ENCODE data around the gene HNRNPF. TPM values are rescaled to one million over a fixed set of nuclear protein-coding genes. Genes with fewer than 3 reads are reported as not detected.

The HNRNPF gene
- total RNA-seq, 2 donors from 2014 or later: 412 to 475 TPM

DNA sequence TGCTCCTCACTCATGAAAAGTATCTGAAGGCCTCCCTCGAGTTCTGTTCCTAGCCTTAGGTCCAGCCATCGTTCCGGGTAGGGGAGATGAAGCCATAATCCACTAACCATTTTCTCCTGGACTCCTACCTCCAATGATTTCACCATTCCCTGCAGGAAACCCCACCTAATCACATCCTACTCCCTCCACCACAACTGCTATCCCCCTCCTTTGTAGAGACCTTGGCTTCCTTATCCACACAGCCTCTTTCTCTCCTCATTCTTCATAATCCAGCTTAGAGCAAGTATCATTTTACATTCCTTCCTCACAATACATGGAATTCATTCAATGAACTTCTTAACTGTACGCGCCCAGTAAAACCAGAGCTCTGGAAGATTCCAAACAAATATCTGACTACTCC, 18.7 kb downstream of the HNRNPF start:
- DNase-seq (no peak), ATAC-seq (replicated peaks in 1 of 2) (no peak)
- peaks cover 35 to 63% of the 10 kb centered on the region in 2 donors for H3K36me3 Mint-ChIP-seq (ENCODE audit: insufficient read depth in 2 of 2)
- H3K4me1 Mint-ChIP-seq (ENCODE audit: low read depth): peaks cover 89% of the 10 kb centered on the region
- no peaks in the 10 kb centered on the region for H3K9me3 Mint-ChIP-seq
- peak overlapping the region; percentile 89 for H3K27ac Mint-ChIP-seq
- H3K27me3 Mint-ChIP-seq (ENCODE audit: low read depth): no peaks in the 10 kb centered on the region
- peak overlapping the region; percentile 0 to 50 for H3K4me3 Mint-ChIP-seq

DNA sequence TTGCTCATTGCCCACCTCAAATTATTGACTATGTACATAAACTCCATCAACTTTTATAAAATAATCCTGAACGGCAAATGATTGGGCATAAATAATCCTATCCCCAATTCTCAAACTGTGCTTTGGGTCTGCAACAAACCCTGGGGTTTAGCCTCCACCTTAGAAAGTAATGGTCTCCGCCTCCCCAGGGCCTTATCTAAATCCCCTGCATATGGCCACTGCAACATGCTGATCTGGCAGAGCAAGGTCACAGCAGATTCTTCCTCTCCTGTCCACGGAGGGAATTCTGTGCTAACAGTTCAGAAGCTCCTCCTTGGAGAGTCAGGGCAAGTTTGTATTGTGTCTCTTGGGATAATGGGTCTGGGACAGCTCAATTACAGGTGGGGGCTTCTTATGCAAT, 19.1 kb downstream of the HNRNPF start:
- Mint-ChIP-seq H3K36me3 (ENCODE audit: insufficient read depth in 2 of 2) (peaks cover 34 to 63% of the 10 kb centered on the region in 2 donors), H3K27ac (peak overlapping the region; percentile 89), H3K9me3 (no peaks in the 10 kb centered on the region), H3K27me3 (ENCODE audit: low read depth) (no peaks in the 10 kb centered on the region), H3K4me1 (ENCODE audit: low read depth) (peaks cover 85% of the 10 kb centered on the region), H3K4me3 (no peak overlapping the region)
- DNase-seq: no peak
- no peak for ATAC-seq (replicated peaks in 1 of 2)

DNA sequence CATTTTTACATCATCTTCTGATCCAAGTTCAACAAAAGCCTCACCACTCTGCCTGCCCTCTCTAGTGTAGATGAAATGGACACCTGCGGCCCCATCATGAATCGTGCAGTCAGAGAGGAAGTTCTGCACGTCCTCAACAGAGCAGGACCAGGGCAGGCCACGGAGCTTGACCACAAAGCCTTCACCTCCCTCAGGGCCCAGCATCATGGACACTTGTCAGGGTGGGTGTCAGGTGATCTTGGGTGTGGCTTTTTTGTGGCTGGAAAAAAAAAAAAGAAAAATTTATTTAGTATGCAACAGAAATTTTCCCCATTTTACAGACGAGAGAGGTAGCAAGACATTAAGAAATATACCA, 21.3 kb downstream of the HNRNPF start:
- Mint-ChIP-seq H3K4me1 (ENCODE audit: low read depth) (peaks cover 64% of the 10 kb centered on the region), H3K4me3 (no peak overlapping the region), H3K9me3 (no peaks in the 10 kb centered on the region), H3K36me3 (ENCODE audit: insufficient read depth in 2 of 2) (peaks cover 25 to 51% of the 10 kb centered on the region in 2 donors), H3K27me3 (ENCODE audit: low read depth) (no peaks in the 10 kb centered on the region), H3K27ac (peak overlapping the region; percentile 52)
- ATAC-seq (replicated peaks in 1 of 2): no peak
- DNase-seq: no peak

GRCh38 chr10:43386981-43387677, 21.9 kb downstream of the HNRNPF start:
- Mint-ChIP-seq H3K27me3 (ENCODE audit: low read depth) (no peaks in the 10 kb centered on the region), H3K4me1 (ENCODE audit: low read depth) (peaks cover 59% of the 10 kb centered on the region), H3K36me3 (ENCODE audit: insufficient read depth in 2 of 2) (peaks cover 21 to 46% of the 10 kb centered on the region in 2 donors), H3K27ac (peak overlapping the region; percentile 52), H3K9me3 (no peaks in the 10 kb centered on the region), H3K4me3 (no peak overlapping the region)
- ATAC-seq (replicated peaks in 1 of 2): no peak
- no peak for DNase-seq

- Mint-ChIP-seq H3K27me3 (ENCODE audit: low read depth) (no peaks in the 10 kb centered on the region), H3K27ac (peak overlapping the region; percentile 47), H3K4me3 (no peak overlapping the region), H3K9me3 (no peaks in the 10 kb centered on the region), H3K4me1 (ENCODE audit: low read depth) (peaks cover 53% of the 10 kb centered on the region), H3K36me3 (ENCODE audit: insufficient read depth in 2 of 2) (peaks cover 19 to 43% of the 10 kb centered on the region in 2 donors)
- peak in 1 of 2 donors; percentile 24 for ATAC-seq (replicated peaks in 1 of 2)
- no peak for DNase-seq
Measured at GRCh38 chr10:43386549-43386948, 22.4 kb downstream of the HNRNPF start.

GRCh38 chr10:43385412-43386004, 23.5 kb downstream of the HNRNPF start:
- Mint-ChIP-seq H3K36me3 (ENCODE audit: insufficient read depth in 2 of 2) (peaks cover 18 to 34% of the 10 kb centered on the region in 2 donors), H3K9me3 (no peaks in the 10 kb centered on the region), H3K4me1 (ENCODE audit: low read depth) (peaks cover 50% of the 10 kb centered on the region), H3K27me3 (ENCODE audit: low read depth) (no peaks in the 10 kb centered on the region), H3K27ac (peak overlapping the region; percentile 24), H3K4me3 (no peak overlapping the region)
- DNase-seq: no peak
- ATAC-seq (replicated peaks in 1 of 2): no peak

- no peak for ATAC-seq (replicated peaks in 1 of 2)
Measured at GRCh38 chr10:43384252-43385221, 24.4 kb downstream of the HNRNPF start.

GRCh38 chr10:43383204-43383971, 25.6 kb downstream of the HNRNPF start:
- Mint-ChIP-seq H3K4me1 (ENCODE audit: low read depth) (peaks cover 35% of the 10 kb centered on the region), H3K36me3 (ENCODE audit: insufficient read depth in 2 of 2) (peaks cover 10 to 18% of the 10 kb centered on the region in 2 donors), H3K4me3 (no peak overlapping the region), H3K9me3 (no peaks in the 10 kb centered on the region), H3K27me3 (ENCODE audit: low read depth) (no peaks in the 10 kb centered on the region), H3K27ac (peak overlapping the region; percentile 54)
- ATAC-seq (replicated peaks in 1 of 2) (no peak), DNase-seq (no peak)

More at GRCh38 chr10:43384252-43385221, 24.4 kb downstream of the HNRNPF start:
- Mint-ChIP-seq H3K27me3 (ENCODE audit: low read depth) (no peaks in the 10 kb centered on the region), H3K27ac (peak overlapping the region; percentile 47), H3K4me3 (no peak overlapping the region), H3K36me3 (ENCODE audit: insufficient read depth in 2 of 2) (peaks cover 14 to 27% of the 10 kb centered on the region in 2 donors), H3K9me3 (no peaks in the 10 kb centered on the region), H3K4me1 (ENCODE audit: low read depth) (peaks cover 43% of the 10 kb centered on the region)
- DNase-seq: no peak

- Mint-ChIP-seq H3K27ac (peak overlapping the region; percentile 95), H3K27me3 (ENCODE audit: low read depth) (no peaks in the 10 kb centered on the region), H3K9me3 (no peaks in the 10 kb centered on the region), H3K4me1 (ENCODE audit: low read depth) (peaks cover 13% of the 10 kb centered on the region), H3K36me3 (ENCODE audit: insufficient read depth in 2 of 2) (no peaks in the 10 kb centered on the region), H3K4me3 (peak overlapping the region in 1 of 2 donors; percentile 47)
- DNase-seq: peak; percentile 20 to 24
- peak; percentile 87 to 90 for ATAC-seq (replicated peaks in 1 of 2)
Measured at GRCh38 chr10:43380610-43381222, 28.3 kb downstream of the HNRNPF start.

DNA sequence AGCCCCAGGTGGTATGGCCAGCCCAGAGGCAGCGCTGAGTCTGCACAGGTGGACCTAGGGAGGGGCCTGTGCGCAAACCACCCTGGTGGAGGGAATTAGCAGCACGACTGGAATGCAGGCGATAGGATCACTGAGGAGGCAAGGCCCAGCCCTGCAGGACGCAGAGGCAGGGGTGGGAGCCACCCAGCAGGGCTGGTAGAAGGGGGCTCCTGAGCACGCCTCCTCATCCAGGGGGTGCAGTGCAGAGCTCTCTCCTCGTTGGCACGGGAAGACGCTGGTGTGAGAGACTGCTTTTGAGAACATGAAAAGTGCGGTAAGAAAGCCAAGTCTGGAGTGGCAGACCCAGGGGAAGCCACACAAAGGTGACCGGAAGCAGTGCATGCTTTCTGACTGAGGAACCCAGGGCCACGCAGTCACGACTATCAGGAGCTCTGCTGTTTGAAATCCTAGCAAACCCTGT, 31.5 kb downstream of the HNRNPF start:
- Mint-ChIP-seq H3K27ac (no peak overlapping the region), H3K4me3 (no peak overlapping the region), H3K36me3 (ENCODE audit: insufficient read depth in 2 of 2) (no peaks in the 10 kb centered on the region), H3K27me3 (ENCODE audit: low read depth) (no peaks in the 10 kb centered on the region), H3K9me3 (no peaks in the 10 kb centered on the region), H3K4me1 (ENCODE audit: low read depth) (peaks cover 10% of the 10 kb centered on the region)
- DNase-seq (no peak), ATAC-seq (replicated peaks in 1 of 2) (no peak)

- no peak overlapping the region for H3K27ac Mint-ChIP-seq
- no peaks in the 10 kb centered on the region for H3K27me3 Mint-ChIP-seq (ENCODE audit: low read depth)
- no peaks in the 10 kb centered on the region for H3K36me3 Mint-ChIP-seq (ENCODE audit: insufficient read depth in 2 of 2)
- H3K9me3 Mint-ChIP-seq: no peaks in the 10 kb centered on the region
- H3K4me3 Mint-ChIP-seq: no peak overlapping the region
- no peak for DNase-seq
- peaks cover 10% of the 10 kb centered on the region for H3K4me1 Mint-ChIP-seq (ENCODE audit: low read depth)
- no peak for ATAC-seq (replicated peaks in 1 of 2)
Measured at GRCh38 chr10:43376828-43377423, 32.1 kb downstream of the HNRNPF start.

Data from activated T-cell treated with anti-CD3 and anti-CD28 coated beads, Interleukin-2, amount 50 U/mL, for 72 hours (primary cell).